ENCODE measurements around the gene EIF4G2.

GRCh38 chr11:10796191-10796590 is 12.5 kb downstream of the EIF4G2 start:
- TF ChIP-seq ZNF274 (IDR thresholded peaks at IDR 0.05; ENCODE audit: low read depth, low read length) (no peak), YY1 (IDR thresholded peaks at IDR 0.05; ENCODE audit: insufficient read depth, insufficient read length) (no peak)
